GM21526 (cell line): ENCODE results near the gene ZNF174.

ENCODE experiments used
- ATAC-seq: cut with Tn5 transposase; IDR thresholded peaks from one replicate; pipeline ENCODE4 v1.9.1; 2021; ENCODE audit warnings: moderate library complexity; ENCODE audit not compliant: unreplicated experiment, low FRiP score

Gene ZNF174

GRCh38 chr16:3443108-3444031 lies 42.4 kb downstream of the ZNF174 start, which contains the start of the genes NAA60 and ZNF597:
TSS of gene NAA60 (plus strand) at chr16:3443680. CDS start at chr16:3476228, 32,548 bp downstream.
TSS of gene ZNF597 (minus strand) at chr16:3443504. CDS start at chr16:3443153, 351 bp downstream.
- peak; percentile 76 for ATAC-seq

- peak; percentile 25 for ATAC-seq
Measured at GRCh38 chr16:3444032-3444388, 43.0 kb downstream of the ZNF174 start.

- no peak for ATAC-seq
Measured at GRCh38 chr16:3454093-3454492, 53.1 kb downstream of the ZNF174 start.

GRCh38 chr16:3454631-3455147 lies 53.7 kb downstream of the ZNF174 start:
- no peak for ATAC-seq

- peak; percentile 68 for ATAC-seq
Measured at GRCh38 chr16:3457434-3458252, 56.6 kb downstream of the ZNF174 start.

- ATAC-seq = peak; percentile 16
Measured at GRCh38 chr16:3458278-3458851, 57.4 kb downstream of the ZNF174 start.

GRCh38 chr16:3458852-3459361 lies 57.9 kb downstream of the ZNF174 start:
- no peak for ATAC-seq
